Tibial nerve (tissue), 3 donors: ENCODE results near the gene SRBD1.

Experiments used
- POLR2A ChIP-seq, 2 donors: fragments of 450-650 bp; IDR thresholded peaks; one replicate each; pipeline ENCODE4 v1.6.1; 2017; ENCODE audit warnings: antibody characterized with exemption in 2 of 2, mild to moderate bottlenecking in 2 of 2, moderate library complexity in 2 of 2
- TF ChIP-seq, protein P1 (sequence below), 5 experiments: fragments of 200-600 bp in 3 of 5; fragments of 450-650 bp in 2 of 5; sonication (generic) in 3 of 5; IDR thresholded peaks; one replicate each; pipeline ENCODE4 v1.5.1; 2016 to 2019; ENCODE audit warnings: antibody characterized with exemption in 5 of 5, mild to moderate bottlenecking in 3 of 5, moderate library complexity in 2 of 5

DNA sequence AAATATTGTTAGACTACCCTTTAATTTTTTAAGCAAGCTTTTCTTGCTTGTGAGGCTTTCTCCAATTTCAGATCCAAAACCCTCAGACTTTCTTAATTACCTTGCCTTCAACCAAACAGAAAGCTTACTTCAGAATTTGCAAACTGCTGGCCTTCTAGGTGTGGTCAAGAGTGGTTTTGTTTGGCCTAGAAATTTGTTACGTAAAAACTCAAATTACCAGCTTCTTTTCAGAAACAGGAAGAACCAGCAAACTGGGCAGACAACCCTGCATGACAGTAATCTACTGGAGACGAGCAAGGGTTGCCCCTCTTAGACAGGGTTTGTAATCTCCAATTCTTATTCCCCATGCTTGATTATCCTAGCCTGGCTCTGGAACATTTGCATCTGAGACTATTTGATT, 27.1 kb downstream of the SRBD1 start:
- TF ChIP-seq, protein P1, sequence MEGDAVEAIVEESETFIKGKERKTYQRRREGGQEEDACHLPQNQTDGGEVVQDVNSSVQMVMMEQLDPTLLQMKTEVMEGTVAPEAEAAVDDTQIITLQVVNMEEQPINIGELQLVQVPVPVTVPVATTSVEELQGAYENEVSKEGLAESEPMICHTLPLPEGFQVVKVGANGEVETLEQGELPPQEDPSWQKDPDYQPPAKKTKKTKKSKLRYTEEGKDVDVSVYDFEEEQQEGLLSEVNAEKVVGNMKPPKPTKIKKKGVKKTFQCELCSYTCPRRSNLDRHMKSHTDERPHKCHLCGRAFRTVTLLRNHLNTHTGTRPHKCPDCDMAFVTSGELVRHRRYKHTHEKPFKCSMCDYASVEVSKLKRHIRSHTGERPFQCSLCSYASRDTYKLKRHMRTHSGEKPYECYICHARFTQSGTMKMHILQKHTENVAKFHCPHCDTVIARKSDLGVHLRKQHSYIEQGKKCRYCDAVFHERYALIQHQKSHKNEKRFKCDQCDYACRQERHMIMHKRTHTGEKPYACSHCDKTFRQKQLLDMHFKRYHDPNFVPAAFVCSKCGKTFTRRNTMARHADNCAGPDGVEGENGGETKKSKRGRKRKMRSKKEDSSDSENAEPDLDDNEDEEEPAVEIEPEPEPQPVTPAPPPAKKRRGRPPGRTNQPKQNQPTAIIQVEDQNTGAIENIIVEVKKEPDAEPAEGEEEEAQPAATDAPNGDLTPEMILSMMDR (IDR thresholded peaks at IDR 0.05), result no peak
- no peak for TF ChIP-seq POLR2A (IDR thresholded peaks at IDR 0.05)
